AG09309 (cell line): ENCODE measurements around the gene CRYGB.

Experiments used
- DNase-seq: peaks from one replicate; pipeline ENCODE4 v3.0.0-alpha.2; 2010; ENCODE audit warnings: low read depth
- H3K4me3 ChIP-seq: 2 replicates; pipeline ENCODE4 v1.5.1; 2011; ENCODE audit warnings: mild to moderate bottlenecking, low read depth, low read length, moderate library complexity; ENCODE audit not compliant: control insufficient read depth
- CTCF ChIP-seq: IDR thresholded peaks from 2 replicates; pipeline ENCODE4 v1.5.1; 2011; ENCODE audit warnings: mild to moderate bottlenecking, low read depth, low read length, inconsistent platforms; ENCODE audit not compliant: insufficient read depth, control insufficient read depth; ENCODE audit errors: missing control alignments

Gene CRYGB

GRCh38 chr2:208153156-208153555 lies 7.2 kb upstream of the CRYGB start:
- no peak for TF ChIP-seq CTCF
- no peak overlapping the region for H3K4me3 ChIP-seq
- no peak for DNase-seq

GRCh38 chr2:208150956-208151355 lies 5.0 kb upstream of the CRYGB start:
- TF ChIP-seq CTCF, result no peak
- DNase-seq, result no peak
- no peak overlapping the region for H3K4me3 ChIP-seq

GRCh38 chr2:208150094-208150493 lies 4.1 kb upstream of the CRYGB start:
- DNase-seq, result no peak
- TF ChIP-seq CTCF, result no peak
- no peak overlapping the region for H3K4me3 ChIP-seq

GRCh38 chr2:208148803-208149202 lies 2.8 kb upstream of the CRYGB start:
- no peak overlapping the region for H3K4me3 ChIP-seq
- peak; percentile 15 for TF ChIP-seq CTCF
- DNase-seq, result no peak

- TF ChIP-seq CTCF, result no peak
- DNase-seq, result no peak
- no peak overlapping the region for H3K4me3 ChIP-seq
Observed at GRCh38 chr2:208147759-208148158, 1.8 kb upstream of the CRYGB start.

GRCh38 chr2:208147008-208147407 lies 1.1 kb upstream of the CRYGB start:
- DNase-seq, result no peak

More at GRCh38 chr2:208147008-208147407, 1.1 kb upstream of the CRYGB start:
- TF ChIP-seq CTCF, result no peak
- no peak overlapping the region for H3K4me3 ChIP-seq
